ENCODE data around the gene ACACA. TPM values are rescaled to one million over a fixed set of nuclear protein-coding genes. Genes with fewer than 3 reads are reported as not detected.
A peak's percentile ranks its signal among the peaks of the same experiment; 100 is the strongest.

ACACA gene
- total and polyA plus RNA-seq, 9 of the 15 experiments (the other 6 are each of a cell fraction or from before 2014, with no cell fraction given), result 35.9 to 135 (median 88.4) TPM

GRCh38 chr17:37162800-37163199 is 243.8 kb downstream of the ACACA start (continued):
- TF ChIP-seq, protein P1, sequence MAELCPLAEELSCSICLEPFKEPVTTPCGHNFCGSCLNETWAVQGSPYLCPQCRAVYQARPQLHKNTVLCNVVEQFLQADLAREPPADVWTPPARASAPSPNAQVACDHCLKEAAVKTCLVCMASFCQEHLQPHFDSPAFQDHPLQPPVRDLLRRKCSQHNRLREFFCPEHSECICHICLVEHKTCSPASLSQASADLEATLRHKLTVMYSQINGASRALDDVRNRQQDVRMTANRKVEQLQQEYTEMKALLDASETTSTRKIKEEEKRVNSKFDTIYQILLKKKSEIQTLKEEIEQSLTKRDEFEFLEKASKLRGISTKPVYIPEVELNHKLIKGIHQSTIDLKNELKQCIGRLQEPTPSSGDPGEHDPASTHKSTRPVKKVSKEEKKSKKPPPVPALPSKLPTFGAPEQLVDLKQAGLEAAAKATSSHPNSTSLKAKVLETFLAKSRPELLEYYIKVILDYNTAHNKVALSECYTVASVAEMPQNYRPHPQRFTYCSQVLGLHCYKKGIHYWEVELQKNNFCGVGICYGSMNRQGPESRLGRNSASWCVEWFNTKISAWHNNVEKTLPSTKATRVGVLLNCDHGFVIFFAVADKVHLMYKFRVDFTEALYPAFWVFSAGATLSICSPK (IDR thresholded peaks at IDR 0.05; ENCODE audit: borderline replicate concordance), result no peak
- TF ChIP-seq MAFK (IDR thresholded peaks at IDR 0.05; ENCODE audit: low read length), result no peak
- no peak for TF ChIP-seq ZBTB9 (CRISPR knock-in tag; IDR thresholded peaks at IDR 0.05)
- TF ChIP-seq FOS (IDR thresholded peaks at IDR 0.05; ENCODE audit: extremely low read depth, insufficient read length), result no peak

GRCh38 chr17:37160944-37161343 is 245.7 kb downstream of the ACACA start:
- H3K9ac ChIP-seq (ENCODE audit: insufficient read depth in 1 of 2, low read depth in 2 of 2, low read length in 2 of 2), result no peak overlapping the region
- H4K20me1 ChIP-seq (replicated peaks; ENCODE audit: control insufficient read depth, insufficient read depth, low read length), result no peaks in the 10 kb centered on the region; the same call in 1 of the 2 replicates
- no peaks in the 10 kb centered on the region for H3K9me3 ChIP-seq (replicated peaks; ENCODE audit: control insufficient read depth, insufficient read depth, low read depth, low read length)
- TF ChIP-seq PYGO2 (tag; IDR thresholded peaks at IDR 0.05) (no peak), LARP7 (IDR thresholded peaks at IDR 0.05) (no peak), NFIC (IDR thresholded peaks at IDR 0.05) (peak; percentile 36)
- TF ChIP-seq, protein P2, sequence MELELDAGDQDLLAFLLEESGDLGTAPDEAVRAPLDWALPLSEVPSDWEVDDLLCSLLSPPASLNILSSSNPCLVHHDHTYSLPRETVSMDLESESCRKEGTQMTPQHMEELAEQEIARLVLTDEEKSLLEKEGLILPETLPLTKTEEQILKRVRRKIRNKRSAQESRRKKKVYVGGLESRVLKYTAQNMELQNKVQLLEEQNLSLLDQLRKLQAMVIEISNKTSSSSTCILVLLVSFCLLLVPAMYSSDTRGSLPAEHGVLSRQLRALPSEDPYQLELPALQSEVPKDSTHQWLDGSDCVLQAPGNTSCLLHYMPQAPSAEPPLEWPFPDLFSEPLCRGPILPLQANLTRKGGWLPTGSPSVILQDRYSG (tag; conservative IDR thresholded peaks at IDR 0.05; ENCODE audit: low read depth), result no peak
- H3K4me2 ChIP-seq (ENCODE audit: insufficient read depth, low read length), result no peak overlapping the region
- no peaks in the 10 kb centered on the region for H3K79me2 ChIP-seq (ENCODE audit: control insufficient read depth, insufficient read depth, low read length)
- BruUV-seq (replicated peaks), result no TSS peak
- no peak for DNase-seq (ENCODE audit: extremely low read depth in 1 of 4, low spot score in 3 of 4)
- H3K36me3 ChIP-seq (ENCODE audit: control insufficient read depth, insufficient read depth, low read length), result peaks cover 83% of the 10 kb centered on the region
- FAIRE-seq, result no peak
- no peaks in the 10 kb centered on the region for H3K9me1 ChIP-seq (ENCODE audit: control insufficient read depth, insufficient read depth, low read length)
- intact Hi-C loops (cut with micrococcal nuclease) (no loop called here), in situ Hi-C loops (cut with MboI) (no loop called here)
- H3K4me3 ChIP-seq, result no peak overlapping the region
- no peaks in the 10 kb centered on the region for H3K27me3 ChIP-seq (ENCODE audit: control insufficient read depth in 2 of 2, insufficient read depth in 2 of 2, low read length in 2 of 2)
- H2AFZ ChIP-seq (ENCODE audit: low read depth, low read length), result no peak overlapping the region
- H3K4me1 ChIP-seq (replicated peaks in 1 of 2; ENCODE audit: control insufficient read depth in 2 of 2, insufficient read depth in 2 of 2, low read length in 2 of 2), result no peaks in the 10 kb centered on the region
- ChIA-PET POLR2A (interaction anchor here (0.6 to 1.2 kb wide), 2 partner anchors 22 to 1693 kb away, joined by 3 to 4 read pairs; no protein-coding TSS in a partner anchor), CTCF (ENCODE audit: low intra/inter-chr PET ratio) (no interaction called here)
- no peak for ATAC-seq
- no peak overlapping the region for H3K27ac ChIP-seq (ENCODE audit: extremely low read depth, low read depth, low read length)

Measured in K562 (cell line).